ENCODE results near the gene HAND1. TPM values are rescaled to one million over a fixed set of nuclear protein-coding genes. Genes with fewer than 3 reads are reported as not detected.

HAND1 gene
- total RNA-seq, 2 donors from 2014 or later: not detected

- Histone ChIP-seq H3K9me3 (no peaks in the 10 kb centered on the region), H3K4me1 (replicated peaks) (no peaks in the 10 kb centered on the region), H3K36me3 (no peaks in the 10 kb centered on the region), H3K27ac (no peak overlapping the region), H3K4me3 (no peak overlapping the region), H3K27me3 (replicated peaks; ENCODE audit: insufficient read depth) (peaks cover 55% of the 10 kb centered on the region)
- intact Hi-C loops (cut with DNase I): no loop called here
- 9% methylated on average over 15 of the region's 15 CpGs for WGBS
- no peak for DNase-seq (ENCODE audit: low spot score)
- no peak for TF ChIP-seq POLR2AphosphoS5 (IDR thresholded peaks at IDR 0.05)
- no peak for TF ChIP-seq POLR2A (IDR thresholded peaks at IDR 0.05)
- TF ChIP-seq CTCF (IDR thresholded peaks at IDR 0.05): no peak
Measured at GRCh38 chr5:154484393-154485095, 6.5 kb upstream of the HAND1 start.

- no peak for DNase-seq (ENCODE audit: low spot score)
- intact Hi-C loops (cut with DNase I): no loop called here
- Histone ChIP-seq H3K27me3 (replicated peaks; ENCODE audit: insufficient read depth) (peaks cover 61% of the 10 kb centered on the region), H3K36me3 (no peaks in the 10 kb centered on the region), H3K4me3 (no peak overlapping the region), H3K27ac (no peak overlapping the region), H3K9me3 (no peaks in the 10 kb centered on the region), H3K4me1 (replicated peaks) (no peaks in the 10 kb centered on the region)
- TF ChIP-seq POLR2A (IDR thresholded peaks at IDR 0.05): no peak
- TF ChIP-seq POLR2AphosphoS5 (IDR thresholded peaks at IDR 0.05): no peak
- no peak for TF ChIP-seq CTCF (IDR thresholded peaks at IDR 0.05)
- 5% methylated on average over 34 of the region's 34 CpGs for WGBS
Measured at GRCh38 chr5:154483654-154484392, 5.8 kb upstream of the HAND1 start.

- Histone ChIP-seq H3K4me3 (no peak overlapping the region), H3K27ac (no peak overlapping the region), H3K27me3 (replicated peaks; ENCODE audit: insufficient read depth) (peaks cover 70% of the 10 kb centered on the region), H3K36me3 (no peaks in the 10 kb centered on the region), H3K9me3 (no peaks in the 10 kb centered on the region), H3K4me1 (replicated peaks) (peaks cover 2% of the 10 kb centered on the region)
- TF ChIP-seq POLR2A (IDR thresholded peaks at IDR 0.05): no peak
- 6% methylated on average over 49 of the region's 49 CpGs for WGBS
- DNase-seq (ENCODE audit: low spot score): no peak
- intact Hi-C loops (cut with DNase I): no loop called here
Measured at GRCh38 chr5:154482528-154483449, 4.8 kb upstream of the HAND1 start.

GRCh38 chr5:154481584-154482381 is 3.8 kb upstream of the HAND1 start:
- Histone ChIP-seq H3K36me3 (no peaks in the 10 kb centered on the region), H3K27ac (no peak overlapping the region), H3K9me3 (no peaks in the 10 kb centered on the region), H3K4me1 (replicated peaks) (peaks cover 8% of the 10 kb centered on the region), H3K27me3 (replicated peaks; ENCODE audit: insufficient read depth) (peaks cover 69% of the 10 kb centered on the region), H3K4me3 (no peak overlapping the region)
- WGBS: 17% methylated on average over 11 of the region's 11 CpGs
- intact Hi-C loops (cut with DNase I): no loop called here
- no peak for TF ChIP-seq POLR2AphosphoS5 (IDR thresholded peaks at IDR 0.05)
- no peak for TF ChIP-seq POLR2A (IDR thresholded peaks at IDR 0.05)
- no peak for TF ChIP-seq CTCF (IDR thresholded peaks at IDR 0.05)
- no peak for DNase-seq (ENCODE audit: low spot score)

All from prostate gland (tissue), 2 donors.